Amniotic stem cell (primary cell): Measurements from ENCODE around the gene DUSP12.
A peak's percentile ranks its signal among the peaks of the same experiment; 100 is the strongest.
"Not testable (repeated sequence)": the region's sequence is repeated elsewhere in the genome, so short reads cannot be mapped to it uniquely, and the experiment has no call there.

Experiments used
- DNase-seq: peaks from one replicate; lab custom pipeline; 2025; lab: John Stamatoyannopoulos, UW

The DUSP12 gene, protein sequence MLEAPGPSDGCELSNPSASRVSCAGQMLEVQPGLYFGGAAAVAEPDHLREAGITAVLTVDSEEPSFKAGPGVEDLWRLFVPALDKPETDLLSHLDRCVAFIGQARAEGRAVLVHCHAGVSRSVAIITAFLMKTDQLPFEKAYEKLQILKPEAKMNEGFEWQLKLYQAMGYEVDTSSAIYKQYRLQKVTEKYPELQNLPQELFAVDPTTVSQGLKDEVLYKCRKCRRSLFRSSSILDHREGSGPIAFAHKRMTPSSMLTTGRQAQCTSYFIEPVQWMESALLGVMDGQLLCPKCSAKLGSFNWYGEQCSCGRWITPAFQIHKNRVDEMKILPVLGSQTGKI

DNA sequence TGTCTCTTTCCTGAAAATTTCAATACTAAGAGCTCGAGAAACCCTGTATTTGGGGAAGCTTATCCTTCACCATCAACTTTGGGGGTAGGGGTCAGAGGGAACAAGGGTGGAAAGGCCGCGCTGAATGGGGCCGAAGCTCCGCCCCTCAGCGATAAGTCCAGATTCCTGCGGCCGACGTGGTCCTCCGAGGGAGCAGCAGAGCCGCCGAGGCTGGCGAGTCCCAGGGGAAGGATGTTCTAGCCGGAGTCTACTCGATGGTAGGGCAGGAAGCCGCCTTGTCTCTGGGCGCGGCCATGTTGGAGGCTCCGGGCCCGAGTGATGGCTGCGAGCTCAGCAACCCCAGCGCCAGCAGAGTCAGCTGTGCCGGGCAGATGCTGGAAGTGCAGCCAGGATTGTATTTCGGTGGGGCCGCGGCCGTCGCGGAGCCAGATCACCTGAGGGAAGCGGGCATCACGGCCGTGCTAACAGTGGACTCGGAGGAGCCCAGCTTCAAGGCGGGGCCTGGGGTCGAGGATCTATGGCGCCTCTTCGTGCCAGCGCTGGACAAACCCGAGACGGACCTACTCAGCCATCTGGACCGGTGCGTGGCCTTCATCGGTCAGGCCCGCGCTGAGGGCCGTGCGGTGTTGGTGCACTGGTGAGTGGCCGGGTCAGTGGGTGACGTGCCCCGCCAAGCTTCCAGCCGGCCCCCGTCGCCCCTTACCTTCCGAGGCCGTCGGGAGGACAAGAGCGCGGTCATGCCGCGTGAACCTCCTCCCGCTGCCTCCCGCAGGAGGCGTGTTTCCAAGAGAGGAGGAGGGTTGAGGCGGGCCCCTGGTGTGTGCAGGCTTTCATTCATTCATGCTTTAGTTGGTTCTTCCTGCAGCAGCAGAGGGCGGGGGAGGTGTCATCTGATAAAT lies at the start of gene DUSP12:
Gene DUSP12 (plus strand): TSS at position 278 of the 899 bp plus-strand sequence. CDS start 16 bp downstream, at position 294.
- DNase-seq = peak; percentile 92

DNA sequence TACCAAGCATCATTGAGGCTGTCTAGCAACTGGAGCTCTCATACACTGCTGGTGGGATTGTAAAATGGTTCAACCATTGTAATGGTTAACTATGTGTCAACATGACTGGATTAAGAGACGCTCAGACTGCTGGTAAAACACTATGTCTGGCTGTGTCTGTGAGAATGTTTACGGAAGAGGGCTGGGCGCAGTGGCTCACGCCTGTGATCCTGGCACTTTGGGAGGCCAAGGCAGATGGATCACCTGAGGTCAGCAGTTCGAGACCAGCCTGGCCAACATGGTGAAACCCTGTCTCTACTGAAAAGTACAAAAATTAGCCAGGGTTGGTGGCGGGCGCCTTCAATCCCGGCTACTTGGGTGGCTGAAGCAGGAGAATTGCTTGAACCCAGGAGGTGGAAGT lies 47.3 kb upstream of the DUSP12 start:
- no peak for DNase-seq

DNA sequence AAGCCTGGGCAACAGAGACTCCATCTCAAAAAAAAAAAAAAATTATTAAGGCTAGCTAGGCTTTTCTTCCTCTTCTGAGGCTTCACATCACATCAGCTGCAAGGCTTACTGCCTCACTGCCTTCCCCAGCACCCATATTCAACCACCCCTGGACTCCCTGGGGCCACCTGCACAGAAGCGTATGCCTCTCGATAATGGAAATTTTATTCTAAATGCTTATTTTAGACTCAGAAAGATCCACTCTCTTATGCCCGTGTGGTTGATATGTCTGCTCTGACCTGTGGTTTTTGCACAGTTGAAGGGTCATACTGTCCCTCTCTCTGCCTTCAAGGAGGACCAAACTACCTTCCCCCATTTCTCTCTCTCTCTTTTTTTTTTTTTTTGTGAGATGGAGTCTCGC lies 44.0 kb upstream of the DUSP12 start:
- no peak for DNase-seq

DNA sequence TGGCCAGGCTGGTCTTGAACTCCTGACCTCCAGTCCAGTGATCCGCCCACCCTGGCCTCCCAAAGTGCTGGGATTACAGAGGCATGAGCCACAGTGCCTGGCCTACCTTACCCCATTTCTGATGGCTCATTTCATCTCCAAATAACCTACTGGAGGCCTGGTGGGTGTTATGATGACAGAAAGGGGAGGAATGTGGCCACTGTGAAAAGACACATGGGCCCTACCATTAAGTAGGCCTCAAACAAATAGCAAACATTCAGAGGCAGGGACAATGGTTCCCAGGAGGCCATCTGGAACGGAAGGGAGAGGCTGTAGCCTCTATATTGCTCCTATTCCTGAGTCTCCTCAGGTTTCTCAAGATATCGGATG lies 43.5 kb upstream of the DUSP12 start:
- no peak for DNase-seq

DNA sequence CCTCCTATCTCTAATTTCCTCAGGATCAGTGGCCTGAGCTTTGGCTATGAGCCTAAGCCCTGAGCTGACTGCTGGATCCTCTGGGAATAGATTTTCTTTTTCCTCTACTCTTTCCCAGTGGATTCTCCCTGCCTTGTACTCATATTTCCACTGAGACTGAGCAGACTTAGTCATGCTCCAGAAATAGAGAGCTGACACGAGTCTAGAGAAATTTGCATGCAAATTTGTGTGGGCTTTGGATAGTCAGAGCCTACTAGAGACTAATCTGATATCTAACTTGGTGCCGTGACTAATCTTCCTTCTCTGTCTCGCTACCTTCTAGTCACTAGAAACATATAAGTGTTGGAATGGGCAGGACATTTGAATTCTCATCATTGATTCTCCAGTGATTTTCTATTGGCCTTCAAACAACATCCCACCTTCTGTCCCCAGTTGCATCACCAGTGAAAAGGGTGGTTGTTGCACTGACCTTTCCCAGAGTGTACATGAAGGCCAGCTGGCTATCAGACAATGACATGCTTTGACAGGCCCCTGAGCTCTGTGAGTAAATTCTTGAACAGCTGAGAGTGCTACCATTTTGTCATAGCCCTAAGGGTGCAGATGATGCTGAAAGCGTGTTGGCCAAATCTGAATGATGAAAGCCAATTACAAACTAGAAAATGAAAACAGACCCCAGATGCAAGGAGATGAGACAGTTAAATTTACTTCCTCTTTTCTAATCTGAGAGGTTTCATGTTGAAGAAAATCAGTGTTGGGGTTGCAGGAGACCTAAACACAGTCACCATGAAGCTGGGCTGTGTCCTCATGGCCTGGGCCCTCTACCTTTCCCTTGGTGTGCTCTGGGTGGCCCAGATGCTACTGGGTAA lies 42.9 kb upstream of the DUSP12 start, which contains the start of gene FCRLA:
Gene FCRLA (plus strand): TSS at position 748 of the 866 bp plus-strand sequence. CDS start 36 bp downstream, at position 784.
- DNase-seq = peak; percentile 91

DNA sequence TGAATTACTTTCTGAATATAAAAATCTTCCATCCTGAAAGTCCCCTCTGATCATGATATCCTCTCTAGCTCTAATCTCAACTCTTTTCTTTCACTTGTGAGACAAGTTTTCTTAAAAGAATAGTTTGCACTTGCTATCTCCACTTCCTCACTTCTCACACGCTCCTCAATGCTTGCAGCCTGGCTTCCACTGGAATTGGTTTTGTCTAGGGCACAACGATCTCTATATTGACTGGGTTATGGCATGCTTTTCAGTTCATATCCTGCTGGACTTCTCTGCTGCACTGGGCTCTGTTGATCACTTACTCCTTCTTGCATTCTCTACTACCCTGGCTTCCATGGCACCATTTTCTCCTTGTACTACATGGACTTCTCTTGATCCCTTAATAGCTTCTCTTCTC lies 42.1 kb upstream of the DUSP12 start:
- DNase-seq = no peak

DNA sequence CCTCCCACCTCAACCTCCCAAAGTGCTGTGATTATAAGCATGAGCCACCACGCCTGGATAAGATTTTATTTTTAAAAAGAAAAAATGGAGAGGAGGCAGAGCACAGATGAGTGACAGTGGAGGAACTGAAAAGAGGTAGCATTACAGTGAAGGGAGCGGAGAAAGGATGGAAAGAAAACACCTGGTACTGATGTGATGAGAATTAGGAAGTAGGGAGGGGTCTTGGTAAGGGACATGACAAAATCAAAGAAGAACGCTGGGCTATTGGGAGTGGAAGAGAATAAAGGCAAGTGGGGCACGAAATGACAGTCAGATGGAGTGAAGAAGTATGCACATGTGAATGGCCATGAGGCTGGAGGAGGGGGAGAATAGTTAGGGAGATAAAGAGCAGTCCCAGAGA lies 40.2 kb upstream of the DUSP12 start:
- no peak for DNase-seq

DNA sequence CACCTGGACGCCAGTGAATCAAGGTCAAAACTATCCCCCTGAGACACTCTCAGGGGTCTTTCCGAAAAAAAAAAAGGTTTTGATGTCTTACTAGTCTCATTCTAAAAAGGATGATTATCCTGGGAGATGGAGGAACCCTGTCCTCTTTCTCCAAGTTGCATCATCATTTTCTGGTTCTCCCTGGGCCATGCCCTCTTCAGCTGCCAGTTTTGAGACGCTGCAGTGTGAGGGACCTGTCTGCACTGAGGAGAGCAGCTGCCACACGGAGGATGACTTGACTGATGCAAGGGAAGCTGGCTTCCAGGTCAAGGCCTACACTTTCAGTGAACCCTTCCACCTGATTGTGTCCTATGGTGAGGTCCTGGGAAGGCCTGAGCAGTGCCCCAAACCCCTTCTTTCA lies 39.0 kb upstream of the DUSP12 start:
- no peak for DNase-seq

DNA sequence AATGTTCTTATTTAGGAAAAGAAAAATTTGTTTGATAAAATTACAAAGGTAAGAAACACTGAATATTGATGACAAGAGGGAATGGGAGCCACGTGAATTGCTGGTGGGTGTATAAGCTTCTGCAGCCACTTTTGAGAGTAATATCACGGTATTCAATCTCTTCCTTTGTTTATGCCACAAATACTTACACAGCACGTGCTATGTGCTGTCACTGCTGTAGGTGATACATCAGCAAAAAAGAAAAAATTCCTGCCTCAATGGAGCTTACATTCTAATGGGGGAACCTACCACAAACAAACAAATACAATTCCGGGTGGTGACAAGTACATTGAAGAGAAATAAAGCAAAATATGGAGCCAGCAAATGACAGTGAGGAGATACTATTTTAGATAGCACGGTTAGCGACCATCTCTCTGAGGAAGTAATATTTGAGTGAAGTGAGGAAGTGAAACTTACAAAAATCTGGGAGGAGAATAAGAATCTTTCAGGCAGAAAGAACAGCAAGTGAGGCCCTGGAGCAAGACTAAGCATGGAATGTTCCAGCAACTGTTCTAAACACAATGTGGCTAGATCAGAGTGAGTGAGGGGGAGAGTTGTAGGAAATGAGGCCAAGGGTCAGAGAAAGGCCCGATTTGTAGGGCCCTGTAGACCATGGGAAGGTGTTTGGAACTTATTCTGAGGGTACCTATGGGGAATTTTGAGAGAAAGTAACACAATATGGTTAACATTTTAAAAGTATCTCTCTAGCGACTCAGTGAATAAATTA lies 30.8 kb upstream of the DUSP12 start:
- DNase-seq = no peak

DNA sequence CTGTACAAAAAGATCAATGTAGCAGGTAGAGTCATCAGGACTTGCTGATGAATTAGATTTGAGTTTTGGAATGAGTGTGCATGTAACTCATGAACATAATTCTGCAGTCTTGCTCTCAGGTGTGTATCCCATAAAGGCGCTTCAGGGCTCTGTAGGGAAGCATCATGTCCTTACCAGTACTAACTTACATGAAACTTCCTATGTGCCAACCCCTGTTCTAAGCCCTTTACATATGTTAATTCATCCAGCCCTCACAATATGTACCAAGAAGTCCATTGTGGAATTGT lies 30.3 kb upstream of the DUSP12 start:
- DNase-seq = no peak

DNA sequence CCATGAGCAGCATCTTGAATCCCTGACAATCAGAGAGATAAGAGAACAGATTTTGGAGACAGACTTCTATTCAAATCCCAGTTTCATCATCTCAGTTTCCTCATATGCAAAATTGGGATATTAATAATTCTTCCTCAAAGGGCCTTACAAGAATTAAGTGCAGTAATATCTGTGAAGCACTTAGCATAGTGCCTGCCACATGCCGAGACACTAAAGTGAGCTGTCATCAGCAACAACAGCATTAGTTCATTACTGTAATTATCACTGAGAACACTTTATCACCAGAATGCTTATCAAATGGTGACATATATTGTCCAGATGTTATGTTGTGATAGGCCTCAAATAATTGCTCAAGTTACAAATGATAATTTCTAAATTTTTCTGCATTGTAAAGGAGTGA lies 29.2 kb upstream of the DUSP12 start:
- DNase-seq = no peak

DNA sequence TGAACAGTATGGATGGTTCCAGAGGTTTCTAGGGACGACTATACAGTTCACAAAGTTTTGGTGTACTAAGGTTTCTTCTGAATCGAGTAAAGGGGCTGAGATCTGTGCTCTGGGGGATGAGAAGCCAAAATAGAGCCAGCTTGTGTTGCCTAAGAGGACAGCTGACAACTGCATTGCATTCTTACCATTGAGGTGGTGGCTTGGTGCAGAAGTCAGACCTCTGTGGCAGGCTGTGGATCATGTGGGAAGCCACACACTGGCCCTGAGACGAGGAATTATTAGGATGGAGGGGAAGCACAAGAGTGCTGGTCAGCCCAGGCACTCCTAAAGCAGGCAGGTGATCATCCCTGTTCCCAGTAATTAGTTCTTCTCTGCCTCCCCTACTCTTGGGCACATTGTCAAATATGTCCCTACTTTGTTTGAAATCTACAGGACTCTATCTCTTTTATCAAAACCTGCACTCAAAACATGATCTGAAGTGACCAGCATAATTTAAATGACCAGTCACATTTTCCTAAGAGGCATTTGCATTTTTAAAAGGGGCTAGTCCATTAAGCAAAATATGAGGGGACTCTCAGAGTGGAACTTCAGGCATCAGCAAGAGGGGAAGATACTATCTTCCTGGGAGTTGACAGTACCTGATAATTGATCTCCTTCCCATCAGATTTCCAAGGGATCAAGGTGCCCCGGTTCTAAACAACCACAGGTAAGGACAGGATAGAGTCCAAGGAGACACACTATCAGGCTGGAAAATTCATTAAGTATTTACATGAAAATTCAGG lies 28.4 kb upstream of the DUSP12 start, which contains the start of gene FCRLB:
Gene FCRLB (plus strand): TSS at position 589 of the 782 bp plus-strand sequence. CDS start 1,129 bp downstream, outside the sequence.
- no peak for DNase-seq

DNA sequence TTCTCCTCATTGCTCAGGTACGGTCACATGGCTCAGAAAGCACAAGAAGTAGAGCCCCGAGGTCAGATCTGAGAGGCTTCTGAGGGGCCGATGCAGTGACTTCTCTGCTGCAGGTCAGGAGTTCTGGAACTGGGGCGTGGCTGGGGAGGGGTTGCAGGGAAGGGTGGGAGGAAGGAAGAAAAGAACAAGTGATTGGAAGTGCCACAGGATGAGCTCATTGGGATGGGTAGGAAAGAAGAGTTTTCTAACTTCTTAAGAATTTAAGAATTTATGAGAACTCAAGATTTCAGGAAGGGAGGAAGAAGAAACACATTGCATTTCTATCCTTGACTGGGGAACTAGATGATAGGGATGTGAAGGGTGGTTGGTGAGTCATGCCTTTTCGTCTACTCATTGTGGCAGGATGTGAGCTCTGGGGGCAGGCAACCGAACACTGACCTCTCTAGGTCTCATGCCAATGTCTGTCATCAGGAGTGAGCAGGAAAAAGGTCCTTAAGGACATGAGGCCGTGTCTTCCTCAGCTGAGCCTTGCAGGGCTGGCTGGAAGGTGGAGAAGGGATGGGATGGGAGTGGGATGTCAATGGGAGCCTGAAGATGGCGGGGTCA lies 27.7 kb upstream of the DUSP12 start:
- peak; percentile 16 for DNase-seq

DNA sequence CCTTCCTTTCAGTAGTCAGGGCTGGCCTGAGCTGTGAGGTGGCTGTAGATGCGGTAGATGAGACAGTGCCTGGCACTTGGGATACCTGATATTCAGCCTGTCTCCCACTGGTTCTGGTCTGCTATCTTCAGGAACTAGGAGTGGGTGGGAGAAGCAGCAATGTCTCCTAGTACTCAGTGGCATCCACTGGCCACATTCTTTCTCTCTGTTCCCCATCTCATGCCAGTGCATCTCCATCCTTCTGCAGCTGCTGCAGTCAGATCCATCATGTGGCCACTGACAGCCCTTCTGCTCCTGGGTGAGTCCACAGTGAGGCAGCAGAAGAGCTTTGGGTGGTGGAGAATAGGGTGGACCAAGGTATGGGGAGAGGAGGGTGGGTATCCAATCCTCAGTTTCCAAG lies 27.2 kb upstream of the DUSP12 start:
- no peak for DNase-seq

DNA sequence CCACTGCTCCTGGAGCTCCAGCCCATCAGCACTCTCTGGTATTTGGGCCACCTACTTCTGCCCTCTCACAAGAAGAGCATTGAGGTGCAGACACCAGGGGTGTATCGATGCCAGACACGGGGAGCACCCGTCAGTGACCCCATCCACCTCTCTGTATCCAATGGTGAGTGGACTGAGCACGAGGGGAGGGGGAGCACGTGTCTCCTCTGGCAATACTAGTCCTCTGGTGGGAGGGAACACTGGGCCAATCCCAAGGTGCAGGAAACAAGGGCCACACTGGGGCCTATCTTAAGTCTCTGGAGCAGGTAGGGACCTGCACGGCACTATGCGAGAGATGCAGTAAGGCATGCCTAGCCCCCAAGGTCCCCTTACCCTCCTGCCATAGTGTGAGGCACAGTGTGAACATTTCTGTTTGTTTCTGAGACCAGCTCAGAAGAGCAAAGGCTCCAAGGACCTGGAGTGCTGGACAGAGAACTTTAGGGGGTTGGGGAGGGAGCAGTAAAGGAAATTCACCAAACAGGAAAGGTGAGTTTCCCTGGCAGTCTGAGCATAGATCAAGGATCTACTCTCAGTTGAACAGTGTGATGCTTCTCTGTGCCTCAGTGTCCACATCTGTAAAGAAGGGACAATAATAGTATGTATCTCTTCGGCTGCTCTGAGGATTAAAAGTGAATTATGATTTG lies 26.0 kb upstream of the DUSP12 start:
- DNase-seq = no peak

DNA sequence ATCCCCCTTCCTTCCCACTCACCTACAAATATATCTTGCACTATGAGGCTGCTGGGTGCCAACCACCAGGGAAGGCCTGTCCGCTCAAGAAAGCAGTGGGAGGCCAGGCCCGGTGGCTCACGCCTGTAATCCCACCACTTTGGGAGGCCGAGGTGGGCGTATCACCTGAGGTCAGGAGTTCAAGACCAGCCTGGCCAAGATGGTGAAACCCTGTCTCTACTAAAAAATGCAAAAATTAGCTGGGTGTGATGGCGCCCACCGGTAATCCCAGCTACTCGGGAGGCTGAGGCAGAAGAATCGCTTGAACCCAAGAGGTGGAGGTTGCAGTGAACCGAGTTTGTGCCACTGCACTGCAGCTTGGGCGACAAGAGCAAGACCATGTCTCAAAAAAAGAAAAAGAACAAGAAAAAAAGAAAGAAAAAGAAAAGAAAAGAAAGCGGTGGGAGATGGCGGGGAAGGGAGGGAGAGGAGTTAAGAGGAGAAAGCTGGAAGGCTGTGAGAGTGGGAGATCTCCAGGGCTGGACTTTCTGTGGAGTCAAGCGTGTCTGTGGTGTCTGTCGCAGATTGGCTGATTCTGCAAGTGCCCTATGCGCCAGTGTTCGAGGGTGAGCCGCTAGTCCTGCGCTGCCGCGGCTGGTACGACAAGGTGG lies 24.2 kb upstream of the DUSP12 start:
- DNase-seq = not testable (repeated sequence)

DNA sequence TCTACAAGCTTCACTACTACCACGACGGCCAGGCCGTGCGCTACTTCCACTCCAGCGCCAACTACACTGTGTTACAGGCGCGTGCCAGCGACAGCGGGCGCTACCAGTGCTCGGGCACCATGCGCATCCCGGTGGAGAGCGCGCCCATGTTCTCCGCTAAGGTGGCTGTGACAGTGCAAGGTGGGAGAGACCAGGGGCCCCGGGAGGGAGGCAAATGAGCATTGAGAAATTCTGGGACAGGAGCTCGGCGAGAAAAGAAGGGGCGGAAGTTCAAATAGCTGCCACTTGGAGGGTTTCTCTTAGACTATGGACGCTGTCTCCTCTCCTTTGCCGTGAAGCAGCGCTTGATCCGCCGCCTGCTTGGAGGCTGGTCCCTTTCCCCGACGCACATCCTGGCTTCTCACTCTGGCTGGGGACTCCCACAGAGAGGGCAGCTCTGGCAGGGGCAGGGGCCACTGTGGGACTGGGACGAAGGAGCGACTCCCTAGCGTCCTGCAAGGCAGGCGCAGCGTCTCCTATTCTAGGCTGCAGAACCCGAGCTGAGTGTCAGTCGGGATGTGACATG lies 23.6 kb upstream of the DUSP12 start:
- DNase-seq = no peak

DNA sequence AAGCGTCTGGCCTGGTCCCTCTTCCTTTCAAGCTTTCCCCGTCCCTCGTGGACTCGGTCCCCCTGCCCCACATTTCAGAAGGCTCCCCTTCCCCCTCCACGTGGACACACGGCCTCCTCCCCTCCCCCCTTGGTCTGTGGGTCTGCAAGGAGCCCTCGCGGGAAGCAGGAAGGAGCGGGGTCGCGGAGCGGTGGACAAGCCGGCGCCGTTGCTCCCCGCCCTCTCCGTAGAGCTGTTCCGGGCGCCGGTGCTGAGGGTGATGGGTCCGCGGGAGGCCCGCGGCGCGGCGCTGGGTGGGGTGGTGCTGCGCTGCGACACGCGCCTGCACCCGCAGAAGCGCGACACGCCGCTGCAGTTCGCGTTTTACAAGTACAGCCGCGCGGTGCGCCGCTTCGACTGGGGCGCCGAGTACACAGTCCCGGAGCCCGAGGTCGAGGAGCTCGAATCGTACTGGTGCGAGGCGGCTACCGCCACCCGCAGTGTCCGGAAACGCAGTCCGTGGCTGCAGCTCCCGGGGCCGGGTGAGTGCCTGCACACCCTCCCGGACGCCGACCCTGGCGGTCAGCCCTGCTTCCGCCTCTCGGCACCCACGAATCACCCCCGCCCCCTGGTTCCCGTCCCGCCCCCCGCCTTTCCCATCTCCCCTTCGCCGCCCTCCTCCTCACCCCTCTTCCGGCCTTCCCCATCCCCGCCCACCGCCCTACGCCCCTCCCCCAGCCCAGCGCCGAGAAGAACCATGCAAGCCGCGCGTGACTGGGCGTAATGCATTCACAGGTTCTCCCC lies 22.9 kb upstream of the DUSP12 start:
- DNase-seq = peak; percentile 68
